ENCODE results near the gene TBC1D22A. TPM values are rescaled to one million over a fixed set of nuclear protein-coding genes. Genes with fewer than 3 reads are reported as not detected.

TBC1D22A gene
- total and polyA plus RNA-seq, 4 donors: 4.1 to 12.4 (median 8.4) TPM

DNA sequence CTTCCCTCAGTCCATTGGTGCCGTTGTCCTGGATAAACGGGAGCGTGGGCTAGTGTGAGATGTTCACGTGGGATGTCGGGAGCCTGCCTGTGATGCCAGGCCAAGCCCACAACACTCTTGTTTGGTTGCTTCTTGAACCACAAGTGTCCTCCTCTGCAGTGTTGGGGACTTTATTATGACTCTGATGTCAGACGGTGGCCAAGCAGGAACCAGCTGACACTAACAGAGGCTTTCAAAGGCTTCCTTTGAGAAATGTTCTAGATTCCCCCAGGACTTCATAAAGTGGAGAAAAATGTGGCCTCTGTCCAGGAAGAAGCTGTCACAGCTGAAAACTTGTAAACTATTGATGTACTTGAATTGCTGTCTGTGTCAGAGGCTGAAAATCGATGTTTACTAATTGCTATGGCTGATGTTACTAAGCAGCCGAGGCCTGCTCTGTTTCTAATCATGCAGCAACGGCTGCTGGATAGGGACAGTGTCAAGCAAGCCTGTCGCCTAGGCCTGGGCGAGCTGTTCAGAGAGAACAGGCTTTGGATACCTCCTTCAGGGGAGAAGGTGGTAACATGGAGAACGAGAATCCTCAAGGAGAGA is 131.7 kb downstream of the TBC1D22A start:
- Histone ChIP-seq H3K9me3 (ENCODE audit: control insufficient read depth in 4 of 4, low read length in 3 of 4) (no peaks in the 10 kb centered on the region), H3K27ac (ENCODE audit: low read depth in 1 of 2, low read length in 2 of 2) (no peak overlapping the region), H3K36me3 (ENCODE audit: control insufficient read depth in 4 of 4, insufficient read depth in 3 of 4, low read depth in 1 of 4, low read length in 3 of 4) (peaks cover 3 to 14% (median 9%) of the 10 kb centered on the region in 4 donors), H3K27me3 (ENCODE audit: control insufficient read depth in 4 of 4, insufficient read depth in 4 of 4, low read length in 3 of 4) (no peaks in the 10 kb centered on the region), H3K9ac (ENCODE audit: low read depth in 1 of 2, low read length in 2 of 2) (no peak overlapping the region), H3K4me1 (ENCODE audit: control insufficient read depth in 4 of 4, insufficient read depth in 4 of 4, low read length in 3 of 4) (no peaks in the 10 kb centered on the region), H3K4me3 (ENCODE audit: low read depth in 1 of 3, low read length in 3 of 3) (no peak overlapping the region)
- TF ChIP-seq REST (IDR thresholded peaks at IDR 0.05) (no peak), MAX (IDR thresholded peaks at IDR 0.05) (no peak), FOXA2 (IDR thresholded peaks at IDR 0.05) (no peak), YY1 (IDR thresholded peaks at IDR 0.05) (no peak), HNF4G (IDR thresholded peaks at IDR 0.05) (no peak), CTCF (IDR thresholded peaks at IDR 0.05; ENCODE audit: low read depth, low read length, missing input control) (no peak), ATF3 (IDR thresholded peaks at IDR 0.05) (no peak), RXRA (IDR thresholded peaks at IDR 0.05) (no peak), RAD21 (IDR thresholded peaks at IDR 0.05) (no peak), FOXA1 (IDR thresholded peaks at IDR 0.05) (no peak), EGR1 (IDR thresholded peaks at IDR 0.05; ENCODE audit: low read depth in 2 of 2) (no peak), JUND (IDR thresholded peaks at IDR 0.05) (no peak), NR2F2 (IDR thresholded peaks at IDR 0.05) (no peak), TAF1 (conservative IDR thresholded peaks at IDR 0.05) (no peak), GABPA (IDR thresholded peaks at IDR 0.05 in 1 of 2, conservative IDR thresholded peaks at IDR 0.05 in 1 of 2) (no peak), HNF4A (conservative IDR thresholded peaks at IDR 0.05) (no peak), SP1 (IDR thresholded peaks at IDR 0.05) (no peak)
- TF ChIP-seq, protein P1, sequence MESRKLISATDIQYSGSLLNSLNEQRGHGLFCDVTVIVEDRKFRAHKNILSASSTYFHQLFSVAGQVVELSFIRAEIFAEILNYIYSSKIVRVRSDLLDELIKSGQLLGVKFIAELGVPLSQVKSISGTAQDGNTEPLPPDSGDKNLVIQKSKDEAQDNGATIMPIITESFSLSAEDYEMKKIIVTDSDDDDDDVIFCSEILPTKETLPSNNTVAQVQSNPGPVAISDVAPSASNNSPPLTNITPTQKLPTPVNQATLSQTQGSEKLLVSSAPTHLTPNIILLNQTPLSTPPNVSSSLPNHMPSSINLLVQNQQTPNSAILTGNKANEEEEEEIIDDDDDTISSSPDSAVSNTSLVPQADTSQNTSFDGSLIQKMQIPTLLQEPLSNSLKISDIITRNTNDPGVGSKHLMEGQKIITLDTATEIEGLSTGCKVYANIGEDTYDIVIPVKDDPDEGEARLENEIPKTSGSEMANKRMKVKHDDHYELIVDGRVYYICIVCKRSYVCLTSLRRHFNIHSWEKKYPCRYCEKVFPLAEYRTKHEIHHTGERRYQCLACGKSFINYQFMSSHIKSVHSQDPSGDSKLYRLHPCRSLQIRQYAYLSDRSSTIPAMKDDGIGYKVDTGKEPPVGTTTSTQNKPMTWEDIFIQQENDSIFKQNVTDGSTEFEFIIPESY (IDR thresholded peaks at IDR 0.05): no peak
- 88% methylated on average over 12 of the region's 12 CpGs for WGBS
- DNase-seq (ENCODE audit: low spot score): no peak
